GM18505 (cell line): ENCODE results near the gene LHFPL3.
"Not testable (repeated sequence)": the region's sequence is repeated elsewhere in the genome, so short reads cannot be mapped to it uniquely, and the experiment has no call there.

Experiments used
- ATAC-seq: cut with Tn5 transposase; IDR thresholded peaks from one replicate; pipeline ENCODE4 v1.9.1; 2021; ENCODE audit not compliant: unreplicated experiment
- POLR2A ChIP-seq: IDR thresholded peaks from 4 replicates; pipeline ENCODE4 v1.6.1; 2011; ENCODE audit warnings: borderline replicate concordance; ENCODE audit not compliant: insufficient read depth, insufficient read length; ENCODE audit errors: extremely low read depth

Gene LHFPL3

GRCh38 chr7:104922182-104923009, 594.0 kb downstream of the LHFPL3 start:
- no peak for ATAC-seq
- TF ChIP-seq POLR2A = no peak

- ATAC-seq = peak; percentile 83
- TF ChIP-seq POLR2A = no peak
Measured at GRCh38 chr7:104923010-104923421, 594.6 kb downstream of the LHFPL3 start.

- ATAC-seq = not testable (repeated sequence)
Measured at GRCh38 chr7:104926189-104926588, 597.8 kb downstream of the LHFPL3 start.

- no peak for TF ChIP-seq POLR2A
- no peak for ATAC-seq
Measured at GRCh38 chr7:104926601-104927041, 598.2 kb downstream of the LHFPL3 start.

- no peak for ATAC-seq
- no peak for TF ChIP-seq POLR2A
Measured at GRCh38 chr7:104927055-104927454, 598.7 kb downstream of the LHFPL3 start.

GRCh38 chr7:104928721-104929400, 600.5 kb downstream of the LHFPL3 start:
- ATAC-seq = no peak
- TF ChIP-seq POLR2A = no peak

- no peak for ATAC-seq
- TF ChIP-seq POLR2A = no peak
Measured at GRCh38 chr7:104929921-104930320, 601.5 kb downstream of the LHFPL3 start.

- no peak for ATAC-seq
- TF ChIP-seq POLR2A = no peak
Measured at GRCh38 chr7:104931181-104931781, 602.9 kb downstream of the LHFPL3 start.

- TF ChIP-seq POLR2A = no peak
- ATAC-seq = no peak
Measured at GRCh38 chr7:104933022-104933421, 604.6 kb downstream of the LHFPL3 start.

GRCh38 chr7:104933521-104933988, 605.2 kb downstream of the LHFPL3 start:
- ATAC-seq = no peak
- TF ChIP-seq POLR2A = no peak

GRCh38 chr7:104934665-104935064, 606.3 kb downstream of the LHFPL3 start:
- ATAC-seq = no peak
- TF ChIP-seq POLR2A = no peak

GRCh38 chr7:104935276-104935675, 606.9 kb downstream of the LHFPL3 start:
- TF ChIP-seq POLR2A = no peak
- no peak for ATAC-seq

GRCh38 chr7:104936546-104936945, 608.1 kb downstream of the LHFPL3 start:
- no peak for TF ChIP-seq POLR2A
- no peak for ATAC-seq

GRCh38 chr7:104937489-104937888, 609.1 kb downstream of the LHFPL3 start:
- ATAC-seq = not testable (repeated sequence)
